Lower leg skin (tissue), 3 donors: ENCODE data around the gene JARID2.

ENCODE experiments used
- POLR2A ChIP-seq, 2 donors: fragments of 450-650 bp; IDR thresholded peaks; one replicate each; pipeline ENCODE4 v1.6.1; 2016 to 2017; ENCODE audit warnings: antibody characterized with exemption in 2 of 2, mild to moderate bottlenecking in 1 of 2, moderate library complexity in 1 of 2
- TF ChIP-seq, protein P1 (sequence below), 3 donors: fragments of 450-650 bp; IDR thresholded peaks; one replicate each; pipeline ENCODE4 v1.5.1; 2016; ENCODE audit warnings: antibody characterized with exemption in 3 of 3, mild to moderate bottlenecking in 3 of 3, moderate library complexity in 2 of 3

DNA sequence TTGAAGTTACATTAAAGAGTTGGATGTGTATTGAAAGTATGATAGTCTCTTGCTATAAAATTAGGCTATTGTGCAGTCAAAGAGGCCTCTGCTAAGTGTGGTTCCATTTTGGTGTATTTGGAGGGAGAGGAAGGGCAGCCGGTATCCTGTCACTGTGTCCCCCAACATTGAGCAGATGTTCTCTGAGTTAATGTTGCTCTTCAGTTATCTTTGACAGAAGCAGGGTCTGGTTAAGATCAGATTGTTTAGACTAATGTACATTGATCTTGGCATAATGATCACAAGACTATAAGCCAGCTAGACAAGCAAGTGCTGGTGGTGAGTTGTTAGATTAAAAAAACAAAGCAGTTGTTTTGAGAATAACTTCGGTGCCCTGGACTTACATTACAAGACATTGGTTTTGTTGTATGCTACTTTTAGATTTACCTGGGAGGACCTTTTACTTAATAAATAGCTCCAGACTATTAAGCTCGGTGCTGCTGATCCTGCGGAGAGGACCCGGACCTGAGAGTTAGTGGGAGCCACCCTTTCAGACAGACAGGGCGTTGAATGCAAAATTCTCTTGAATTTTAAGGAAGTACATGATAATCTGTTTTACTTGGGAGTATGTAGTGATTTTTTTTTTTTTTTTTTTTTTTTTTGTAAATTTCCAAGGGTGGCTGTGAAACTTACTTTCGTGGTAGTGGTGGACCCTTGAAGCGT, 97.8 kb downstream of the JARID2 start:
- TF ChIP-seq, protein P1, sequence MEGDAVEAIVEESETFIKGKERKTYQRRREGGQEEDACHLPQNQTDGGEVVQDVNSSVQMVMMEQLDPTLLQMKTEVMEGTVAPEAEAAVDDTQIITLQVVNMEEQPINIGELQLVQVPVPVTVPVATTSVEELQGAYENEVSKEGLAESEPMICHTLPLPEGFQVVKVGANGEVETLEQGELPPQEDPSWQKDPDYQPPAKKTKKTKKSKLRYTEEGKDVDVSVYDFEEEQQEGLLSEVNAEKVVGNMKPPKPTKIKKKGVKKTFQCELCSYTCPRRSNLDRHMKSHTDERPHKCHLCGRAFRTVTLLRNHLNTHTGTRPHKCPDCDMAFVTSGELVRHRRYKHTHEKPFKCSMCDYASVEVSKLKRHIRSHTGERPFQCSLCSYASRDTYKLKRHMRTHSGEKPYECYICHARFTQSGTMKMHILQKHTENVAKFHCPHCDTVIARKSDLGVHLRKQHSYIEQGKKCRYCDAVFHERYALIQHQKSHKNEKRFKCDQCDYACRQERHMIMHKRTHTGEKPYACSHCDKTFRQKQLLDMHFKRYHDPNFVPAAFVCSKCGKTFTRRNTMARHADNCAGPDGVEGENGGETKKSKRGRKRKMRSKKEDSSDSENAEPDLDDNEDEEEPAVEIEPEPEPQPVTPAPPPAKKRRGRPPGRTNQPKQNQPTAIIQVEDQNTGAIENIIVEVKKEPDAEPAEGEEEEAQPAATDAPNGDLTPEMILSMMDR (IDR thresholded peaks at IDR 0.05) = no peak
- no peak for TF ChIP-seq POLR2A (IDR thresholded peaks at IDR 0.05)
